Stimulated activated CD4-positive, alpha-beta T cell treated with anti-CD3 and anti-CD28 coated beads, Interleukin-2, amount 100 ng/mL, for 48 hours (primary cell): Measurements from ENCODE around the gene USP4.
"Not testable (repeated sequence)": the region's sequence is repeated elsewhere in the genome, so short reads cannot be mapped to it uniquely, and the experiment has no call there.

Experiments used
- DNase-seq, 2 donors: peaks; one replicate each; pipeline ENCODE4 v3.0.0-alpha.2; 2020

The USP4 gene

GRCh38 chr3:49339941-49340800 is at the start of gene USP4:
Gene USP4, minus strand, starts transcription at chr3:49340053. Its CDS starts 29 bp downstream, at chr3:49340024.
- peak; percentile 88 to 91 for DNase-seq

GRCh38 chr3:49389297-49389696 is 49.4 kb upstream of the USP4 start:
- no peak for DNase-seq

DNA sequence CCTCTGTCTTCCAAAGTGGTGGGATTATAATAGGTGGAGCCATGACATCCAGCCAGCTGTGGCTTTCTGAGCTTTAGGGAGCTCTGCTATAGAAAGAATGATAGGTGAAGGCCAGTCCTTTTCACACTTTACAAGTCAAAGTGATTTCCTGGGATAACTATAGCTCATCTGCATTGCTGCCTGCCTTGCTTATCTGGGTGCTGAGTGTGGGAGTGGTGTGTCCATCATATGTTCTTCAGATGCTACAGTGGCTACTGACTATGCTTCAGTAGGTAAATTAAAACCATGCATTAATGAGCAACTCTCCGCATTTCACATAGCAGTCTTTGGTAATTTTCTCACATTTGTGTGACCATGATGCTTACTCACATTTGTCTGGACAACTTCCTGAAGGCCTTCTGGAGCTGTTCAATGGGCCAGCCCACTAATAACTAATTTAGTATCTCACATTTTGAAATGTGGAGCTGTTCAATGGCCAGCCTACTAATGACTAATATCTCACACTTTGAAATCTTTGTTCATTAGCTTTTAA is 48.5 kb upstream of the USP4 start:
- no peak for DNase-seq

- DNase-seq: no peak
Observed at GRCh38 chr3:49387721-49388120, 47.9 kb upstream of the USP4 start.

DNA sequence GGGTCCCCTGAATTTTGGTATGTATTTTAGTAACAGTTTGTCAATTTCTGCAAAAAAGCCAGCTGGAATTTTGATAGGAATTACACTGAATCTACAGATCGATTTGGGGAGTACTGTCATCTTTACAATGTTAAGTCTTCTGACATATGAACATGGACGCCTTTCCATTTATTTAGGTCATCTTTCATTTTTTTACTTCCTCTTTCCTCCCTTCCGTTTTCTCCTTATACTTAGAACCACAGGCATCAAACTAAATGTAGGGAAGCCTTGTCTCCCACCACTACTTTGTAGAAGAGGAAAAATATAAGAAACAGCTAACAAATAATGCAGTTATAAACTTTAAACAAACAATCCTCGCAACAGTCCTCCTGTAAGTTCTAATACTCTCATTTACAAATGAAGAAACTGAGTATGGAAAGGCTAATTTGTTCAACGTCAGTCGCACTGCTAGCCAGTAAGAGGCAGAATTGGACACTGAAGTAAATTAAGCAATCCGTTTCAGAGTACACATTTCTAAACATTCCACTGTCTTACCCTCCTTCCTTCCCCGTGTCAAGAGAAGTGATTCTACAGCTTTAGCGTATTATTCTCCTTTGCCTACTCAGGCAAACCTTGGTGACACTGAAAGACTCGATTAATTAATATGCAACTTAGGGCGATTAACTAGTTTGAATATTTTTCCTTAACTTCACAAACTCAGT is 46.4 kb upstream of the USP4 start:
- DNase-seq: no peak

GRCh38 chr3:49385617-49386016 is 45.8 kb upstream of the USP4 start:
- DNase-seq: no peak

DNA sequence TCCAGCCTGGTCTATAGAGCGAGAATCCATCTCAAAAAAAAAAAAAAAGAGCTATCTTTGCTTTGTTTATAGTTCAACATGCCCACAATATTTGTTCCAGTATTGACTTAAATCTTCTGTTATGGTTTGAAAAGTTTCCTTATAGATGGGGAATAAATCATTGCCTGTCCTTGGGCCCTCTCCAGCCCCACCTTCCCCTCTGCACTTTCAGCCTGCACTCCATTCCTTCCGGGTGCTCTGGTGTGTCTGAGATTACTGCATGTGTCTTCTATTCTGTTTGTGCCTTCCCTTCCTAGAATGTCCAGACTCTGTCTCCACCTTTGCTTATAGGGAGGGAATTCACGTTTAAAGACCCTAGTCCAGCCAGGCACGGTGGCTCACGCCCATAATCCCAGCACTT is 43.5 kb upstream of the USP4 start:
- no peak for DNase-seq

- DNase-seq: no peak
Observed at GRCh38 chr3:49378249-49378895, 38.5 kb upstream of the USP4 start.

- peak; percentile 27 to 40 for DNase-seq
Observed at GRCh38 chr3:49377483-49377882, 37.6 kb upstream of the USP4 start.

- no peak for DNase-seq
Observed at GRCh38 chr3:49371946-49372345, 32.1 kb upstream of the USP4 start.

DNA sequence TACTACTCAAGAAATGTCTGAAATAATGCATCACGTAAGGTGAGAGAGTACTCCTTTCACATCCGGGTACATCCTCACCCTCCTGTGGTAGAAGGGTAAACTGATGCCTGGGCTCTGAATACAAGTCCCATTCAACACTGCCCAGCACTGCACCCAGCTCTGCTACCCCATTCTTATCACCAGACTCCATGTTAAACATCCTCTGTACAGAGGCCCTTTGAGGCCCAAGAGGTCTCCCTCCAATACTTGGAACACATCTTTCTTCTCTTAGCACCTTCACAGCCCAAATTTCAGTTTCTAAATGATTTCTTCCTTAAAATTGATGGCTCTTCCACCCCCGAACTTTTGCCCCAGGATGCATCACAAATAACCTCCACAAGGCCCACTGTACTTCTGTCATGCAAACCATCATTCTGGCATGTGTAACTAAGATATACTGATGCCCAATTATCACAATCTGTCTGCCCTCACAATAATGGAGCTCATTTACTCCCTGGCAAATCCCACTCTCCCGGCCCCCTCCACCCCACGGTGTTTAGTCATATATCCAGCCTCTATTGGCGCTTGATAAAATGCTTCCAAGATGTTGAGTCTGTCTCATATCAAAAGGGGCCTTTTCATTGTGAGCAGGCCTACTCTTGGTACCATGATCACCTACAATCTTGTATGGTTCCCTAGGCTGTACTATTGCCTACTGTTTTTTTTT is 30.9 kb upstream of the USP4 start:
- DNase-seq: no peak

DNA sequence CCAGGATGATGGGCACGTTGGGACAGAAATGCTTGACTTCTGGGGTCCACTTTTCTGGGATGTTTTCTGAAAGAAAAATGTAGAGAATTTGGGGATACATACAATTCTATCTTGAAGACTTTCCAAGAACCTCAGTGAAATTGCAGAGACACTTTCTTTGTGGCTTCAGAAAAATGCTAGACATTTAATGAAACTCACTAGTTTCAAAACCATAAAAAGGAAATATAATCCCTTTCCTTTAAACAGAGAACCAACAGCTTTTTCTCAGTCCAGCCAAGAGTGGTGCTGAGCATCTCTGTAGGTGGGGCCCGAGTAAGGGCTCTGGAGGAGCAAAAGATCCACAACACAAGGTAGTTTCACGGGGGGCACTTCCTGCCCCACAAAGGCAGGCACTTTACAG is 22.7 kb upstream of the USP4 start:
- no peak for DNase-seq

- no peak for DNase-seq
Observed at GRCh38 chr3:49359623-49360022, 19.8 kb upstream of the USP4 start.

- DNase-seq: no peak
Observed at GRCh38 chr3:49358884-49359225, 19.0 kb upstream of the USP4 start.

DNA sequence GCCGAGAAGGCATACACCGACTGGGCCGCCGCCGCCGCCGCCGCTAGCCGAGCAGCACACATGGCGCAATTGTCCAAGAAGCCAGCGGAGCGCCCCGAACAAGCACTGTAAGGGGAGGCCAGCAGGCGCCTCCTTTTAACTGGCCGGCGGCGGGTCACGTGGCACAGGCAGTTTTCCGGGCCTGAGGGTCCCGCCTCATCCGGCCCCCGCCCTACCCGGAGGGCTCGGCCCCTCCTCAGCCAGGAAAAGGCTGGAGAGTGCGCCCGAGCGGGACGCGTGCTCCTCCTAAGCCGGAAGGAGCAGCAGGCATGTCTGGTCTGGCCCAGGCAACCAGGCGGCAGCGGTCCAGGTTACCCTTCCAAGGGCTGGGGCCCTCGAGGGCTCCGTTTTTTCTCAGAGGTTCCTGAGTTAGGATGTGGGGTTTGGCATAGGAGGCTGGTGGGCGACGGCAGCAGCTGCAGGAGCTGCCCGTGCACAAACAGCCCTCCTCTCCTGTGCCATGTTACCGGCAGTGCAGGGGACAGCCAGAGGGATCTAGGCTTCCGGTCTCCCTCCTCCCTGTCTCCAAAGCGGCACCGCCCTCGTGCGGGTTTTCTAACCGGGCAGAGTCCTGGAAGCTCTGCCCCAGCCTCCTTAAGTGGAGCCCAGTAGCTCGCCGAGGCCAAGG is 18.5 kb upstream of the USP4 start, which contains the start of gene GPX1:
Gene GPX1 (minus strand): TSS at position 137 of the 667 bp plus-strand sequence. CDS start 75 bp downstream, at position 62.
- DNase-seq: peak; percentile 81 to 82

- DNase-seq: peak; percentile 25 to 46
Observed at GRCh38 chr3:49357443-49358216, 17.8 kb upstream of the USP4 start.

DNA sequence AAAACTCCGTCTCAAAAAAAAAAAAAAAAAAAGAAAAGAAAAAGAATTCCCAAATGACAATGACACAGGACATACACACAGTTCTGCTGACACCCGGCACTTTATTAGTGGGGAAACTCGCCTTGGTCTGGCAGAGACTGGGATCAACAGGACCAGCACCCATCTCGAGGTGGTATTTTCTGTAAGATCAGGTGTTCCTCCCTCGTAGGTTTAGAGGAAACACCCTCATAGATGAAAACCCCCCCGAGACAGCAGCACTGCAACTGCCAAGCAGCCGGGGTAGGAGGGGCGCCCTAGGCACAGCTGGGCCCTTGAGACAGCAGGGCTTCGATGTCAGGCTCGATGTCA is 17.2 kb upstream of the USP4 start:
- DNase-seq: not testable (repeated sequence)

DNA sequence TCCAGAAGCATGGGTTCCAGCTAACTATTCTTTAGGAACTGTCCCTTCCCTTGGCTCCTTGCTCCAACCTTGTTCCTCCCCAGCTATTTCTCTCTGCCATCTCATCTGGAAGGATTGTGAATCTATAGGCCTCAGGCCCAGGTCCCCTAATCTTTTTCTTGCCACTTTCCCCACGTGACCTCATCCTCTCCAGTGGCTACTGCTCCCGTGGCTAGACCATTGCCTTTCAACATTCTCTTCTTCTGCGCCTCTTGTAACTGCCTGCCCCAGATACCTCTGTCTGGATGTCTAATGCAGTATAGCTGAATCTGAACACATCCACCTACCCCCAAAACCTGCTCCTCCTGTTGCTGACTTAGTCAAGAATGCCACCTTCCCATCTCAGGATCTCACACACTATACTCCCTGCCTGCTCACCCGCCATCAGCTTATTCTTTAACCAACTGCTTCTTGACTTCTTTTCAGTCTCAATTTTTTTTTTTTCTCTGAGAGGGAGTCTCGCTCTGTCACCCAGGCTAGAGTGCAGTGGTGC is 13.1 kb upstream of the USP4 start:
- no peak for DNase-seq

- DNase-seq: no peak
Observed at GRCh38 chr3:49352281-49352680, 12.4 kb upstream of the USP4 start.

- no peak for DNase-seq
Observed at GRCh38 chr3:49351521-49352011, 11.7 kb upstream of the USP4 start.
